Activated naive CD4-positive, alpha-beta T cell treated with anti-CD3 and anti-CD28 coated beads, Interleukin-2, amount 50 U/mL, for 24 hours (primary cell): ENCODE measurements around the gene NHSL2.

Experiments
- H3K27ac Mint-ChIP-seq: one replicate; pipeline ENCODE4 v1.8.0; 2021; ENCODE audit warnings: mild to moderate bottlenecking, mixed read lengths
- H3K27me3 Mint-ChIP-seq: one replicate; pipeline ENCODE4 v1.8.0; 2021; ENCODE audit warnings: mixed read lengths
- H3K36me3 Mint-ChIP-seq: one replicate; pipeline ENCODE4 v1.8.0; 2021; ENCODE audit warnings: mixed read lengths
- H3K4me1 Mint-ChIP-seq: one replicate; pipeline ENCODE4 v1.8.0; 2021; ENCODE audit warnings: mixed read lengths
- H3K4me3 Mint-ChIP-seq: one replicate; pipeline ENCODE4 v1.8.0; 2021; ENCODE audit warnings: mild to moderate bottlenecking, mixed read lengths
- H3K9me3 Mint-ChIP-seq: one replicate; pipeline ENCODE4 v1.8.0; 2021; ENCODE audit warnings: mixed read lengths

NHSL2 gene

GRCh38 chrX:71913156-71913950 lies 2.7 kb downstream of the NHSL2 start:
- Mint-ChIP-seq H3K9me3 (no peaks in the 10 kb centered on the region), H3K36me3 (no peaks in the 10 kb centered on the region), H3K27ac (no peak overlapping the region), H3K4me1 (peaks cover 4% of the 10 kb centered on the region), H3K4me3 (no peak overlapping the region), H3K27me3 (peaks cover 19% of the 10 kb centered on the region)

- Mint-ChIP-seq H3K4me1 (no peaks in the 10 kb centered on the region), H3K27ac (no peak overlapping the region), H3K36me3 (no peaks in the 10 kb centered on the region), H3K4me3 (no peak overlapping the region), H3K27me3 (peaks cover 8% of the 10 kb centered on the region), H3K9me3 (no peaks in the 10 kb centered on the region)
Observed at GRCh38 chrX:71917621-71918343, 7.1 kb downstream of the NHSL2 start.

- H3K4me1 Mint-ChIP-seq = no peaks in the 10 kb centered on the region
- no peaks in the 10 kb centered on the region for H3K36me3 Mint-ChIP-seq
- H3K27me3 Mint-ChIP-seq = peaks cover 2% of the 10 kb centered on the region
- H3K27ac Mint-ChIP-seq = no peak overlapping the region
- H3K4me3 Mint-ChIP-seq = no peak overlapping the region
- H3K9me3 Mint-ChIP-seq = no peaks in the 10 kb centered on the region
Observed at GRCh38 chrX:71919431-71919830, 8.8 kb downstream of the NHSL2 start.

DNA sequence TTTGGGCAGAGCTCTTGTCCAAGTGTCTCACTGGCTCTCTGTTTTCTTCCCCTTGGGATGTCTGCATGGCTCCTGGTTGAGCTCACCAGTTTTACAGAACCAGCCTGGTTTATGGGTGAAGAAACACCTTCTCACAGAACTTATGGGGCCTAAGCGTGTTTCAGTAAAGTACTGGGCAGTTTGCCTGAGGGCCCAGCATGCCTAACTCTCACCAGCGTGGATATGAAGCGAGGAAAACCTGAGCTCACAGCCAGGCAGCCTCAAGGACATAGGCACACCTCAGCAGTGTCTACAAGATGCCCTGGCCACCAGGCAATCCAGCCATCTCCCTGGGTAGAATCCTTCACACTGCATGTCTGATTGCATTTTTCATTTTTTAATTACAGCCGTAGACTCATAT lies 9.2 kb downstream of the NHSL2 start:
- Mint-ChIP-seq H3K27me3 (peaks cover 2% of the 10 kb centered on the region), H3K36me3 (no peaks in the 10 kb centered on the region), H3K4me1 (no peaks in the 10 kb centered on the region), H3K4me3 (no peak overlapping the region), H3K9me3 (no peaks in the 10 kb centered on the region), H3K27ac (no peak overlapping the region)

DNA sequence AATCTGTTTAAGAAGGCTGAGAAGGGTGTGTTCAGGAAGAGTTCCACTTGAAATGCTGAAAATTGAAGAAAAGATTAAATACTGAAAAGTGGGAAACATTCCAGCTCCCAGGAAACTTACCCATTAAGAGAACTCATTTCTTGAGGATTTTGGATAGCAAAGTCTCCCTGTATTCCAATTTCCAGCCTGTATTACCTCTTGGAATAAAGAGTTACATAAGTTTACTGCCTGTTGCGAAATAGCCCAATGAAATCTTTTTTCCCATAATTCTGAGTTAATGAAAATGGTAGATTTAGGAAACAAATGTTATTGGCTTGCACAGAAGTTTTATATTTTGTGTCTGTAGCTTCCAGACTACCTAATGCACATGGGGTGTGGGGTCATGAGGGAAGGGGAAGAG lies 12.0 kb downstream of the NHSL2 start:
- H3K9me3 Mint-ChIP-seq = no peaks in the 10 kb centered on the region
- no peaks in the 10 kb centered on the region for H3K4me1 Mint-ChIP-seq
- no peak overlapping the region for H3K27ac Mint-ChIP-seq
- H3K36me3 Mint-ChIP-seq = no peaks in the 10 kb centered on the region
- H3K27me3 Mint-ChIP-seq = no peaks in the 10 kb centered on the region
- no peak overlapping the region for H3K4me3 Mint-ChIP-seq

- Mint-ChIP-seq H3K4me1 (no peaks in the 10 kb centered on the region), H3K4me3 (no peak overlapping the region), H3K27me3 (no peaks in the 10 kb centered on the region), H3K27ac (no peak overlapping the region), H3K36me3 (no peaks in the 10 kb centered on the region), H3K9me3 (no peaks in the 10 kb centered on the region)
Observed at GRCh38 chrX:71923516-71923915, 12.9 kb downstream of the NHSL2 start.

DNA sequence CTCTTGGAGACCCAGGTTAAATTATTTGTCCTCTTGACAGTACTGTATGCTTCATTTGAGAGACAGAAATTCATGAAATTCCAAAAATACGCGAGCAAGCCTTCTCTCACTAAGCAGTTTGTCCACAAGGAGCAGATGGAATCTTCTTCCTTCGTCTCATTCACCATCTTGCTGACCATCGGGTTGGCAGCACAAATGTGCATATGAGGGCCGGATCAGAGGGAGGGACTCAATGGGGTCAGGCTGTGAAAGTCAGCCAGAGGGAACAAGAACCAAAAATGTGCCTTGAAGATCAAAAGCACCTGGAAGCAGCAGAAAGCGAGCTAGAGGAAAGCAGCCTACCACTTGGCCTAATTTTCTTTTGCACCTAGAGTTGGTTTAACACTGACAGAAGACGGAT lies 16.4 kb downstream of the NHSL2 start:
- no peaks in the 10 kb centered on the region for H3K36me3 Mint-ChIP-seq
- H3K27me3 Mint-ChIP-seq = no peaks in the 10 kb centered on the region
- H3K4me3 Mint-ChIP-seq = no peak overlapping the region
- H3K9me3 Mint-ChIP-seq = no peaks in the 10 kb centered on the region
- H3K4me1 Mint-ChIP-seq = no peaks in the 10 kb centered on the region
- no peak overlapping the region for H3K27ac Mint-ChIP-seq

DNA sequence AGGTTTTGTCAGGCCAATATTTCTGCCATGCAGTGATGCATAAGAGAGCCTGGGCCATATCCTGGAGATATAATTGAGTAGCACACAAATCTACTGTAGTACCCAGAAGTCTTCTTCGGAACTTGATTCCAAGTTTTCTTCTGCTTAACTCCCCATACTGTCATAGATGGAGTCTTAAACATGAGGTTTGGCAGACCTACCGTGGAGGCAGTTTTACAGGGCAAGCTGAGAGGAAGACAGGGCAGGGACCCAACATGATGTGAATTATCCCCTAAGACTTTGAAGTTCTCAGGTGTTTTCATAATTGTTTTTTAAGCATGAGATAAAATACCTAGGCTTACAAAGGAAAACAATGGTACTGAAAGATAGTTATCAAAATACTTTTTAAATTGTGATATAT lies 18.2 kb downstream of the NHSL2 start:
- no peaks in the 10 kb centered on the region for H3K27me3 Mint-ChIP-seq
- H3K9me3 Mint-ChIP-seq = no peaks in the 10 kb centered on the region
- no peaks in the 10 kb centered on the region for H3K4me1 Mint-ChIP-seq
- H3K4me3 Mint-ChIP-seq = no peak overlapping the region
- no peak overlapping the region for H3K27ac Mint-ChIP-seq
- no peaks in the 10 kb centered on the region for H3K36me3 Mint-ChIP-seq

- Mint-ChIP-seq H3K4me1 (no peaks in the 10 kb centered on the region), H3K9me3 (no peaks in the 10 kb centered on the region), H3K36me3 (no peaks in the 10 kb centered on the region), H3K4me3 (no peak overlapping the region), H3K27me3 (no peaks in the 10 kb centered on the region), H3K27ac (no peak overlapping the region)
Observed at GRCh38 chrX:71930298-71930697, 19.7 kb downstream of the NHSL2 start.

DNA sequence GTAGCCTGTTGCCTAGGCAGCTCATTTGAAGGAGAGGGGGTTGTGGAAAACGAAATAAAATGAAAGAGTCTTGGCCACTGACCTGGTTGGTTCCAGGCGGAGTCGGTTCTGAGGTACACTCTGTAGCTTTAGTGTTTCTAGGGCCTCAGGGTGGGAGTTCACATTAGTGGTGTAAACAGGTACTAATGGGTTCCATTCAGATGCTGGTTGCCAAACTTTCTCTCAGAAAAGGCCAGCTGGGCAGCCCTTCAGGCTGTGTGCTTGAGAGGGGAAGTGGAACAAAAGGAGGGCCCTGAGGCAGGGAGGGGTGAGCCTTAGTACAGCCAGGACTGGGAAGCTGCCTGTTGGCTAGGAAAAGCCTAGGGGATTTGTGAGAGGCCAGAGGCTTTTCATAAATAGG lies 24.8 kb downstream of the NHSL2 start:
- no peak overlapping the region for H3K4me3 Mint-ChIP-seq
- no peaks in the 10 kb centered on the region for H3K4me1 Mint-ChIP-seq
- no peak overlapping the region for H3K27ac Mint-ChIP-seq
- H3K9me3 Mint-ChIP-seq = no peaks in the 10 kb centered on the region
- H3K36me3 Mint-ChIP-seq = no peaks in the 10 kb centered on the region
- no peaks in the 10 kb centered on the region for H3K27me3 Mint-ChIP-seq

- Mint-ChIP-seq H3K9me3 (no peaks in the 10 kb centered on the region), H3K27me3 (no peaks in the 10 kb centered on the region), H3K36me3 (no peaks in the 10 kb centered on the region), H3K4me1 (no peaks in the 10 kb centered on the region), H3K4me3 (no peak overlapping the region), H3K27ac (no peak overlapping the region)
Observed at GRCh38 chrX:71936632-71937031, 26.0 kb downstream of the NHSL2 start.

- no peaks in the 10 kb centered on the region for H3K27me3 Mint-ChIP-seq
- H3K27ac Mint-ChIP-seq = no peak overlapping the region
- no peak overlapping the region for H3K4me3 Mint-ChIP-seq
- H3K36me3 Mint-ChIP-seq = no peaks in the 10 kb centered on the region
- H3K4me1 Mint-ChIP-seq = no peaks in the 10 kb centered on the region
- no peaks in the 10 kb centered on the region for H3K9me3 Mint-ChIP-seq
Observed at GRCh38 chrX:71938371-71938770, 27.7 kb downstream of the NHSL2 start.

DNA sequence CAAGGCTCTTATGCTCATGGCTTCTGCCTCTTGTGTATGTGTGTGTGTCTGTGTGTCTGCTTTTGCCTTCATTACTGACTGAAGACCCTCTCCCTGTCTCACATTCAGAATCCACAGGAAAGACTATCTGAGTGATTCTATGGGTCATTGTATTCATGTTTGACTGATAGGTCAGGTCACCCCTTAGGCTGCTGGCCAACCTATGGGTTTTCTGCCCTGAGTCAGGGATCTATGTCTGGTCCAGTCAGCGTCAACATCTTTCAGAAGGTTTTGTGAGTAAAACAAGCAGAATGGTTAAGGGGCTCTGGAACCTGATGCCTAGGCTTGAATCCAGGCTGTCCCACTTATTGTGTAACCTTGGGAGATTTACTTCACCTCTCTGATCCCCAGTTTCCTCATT lies 30.5 kb downstream of the NHSL2 start:
- no peak overlapping the region for H3K4me3 Mint-ChIP-seq
- no peaks in the 10 kb centered on the region for H3K36me3 Mint-ChIP-seq
- no peak overlapping the region for H3K27ac Mint-ChIP-seq
- H3K27me3 Mint-ChIP-seq = no peaks in the 10 kb centered on the region
- H3K9me3 Mint-ChIP-seq = no peaks in the 10 kb centered on the region
- H3K4me1 Mint-ChIP-seq = no peaks in the 10 kb centered on the region

- Mint-ChIP-seq H3K4me3 (no peak overlapping the region), H3K36me3 (no peaks in the 10 kb centered on the region), H3K27me3 (no peaks in the 10 kb centered on the region), H3K9me3 (no peaks in the 10 kb centered on the region), H3K27ac (no peak overlapping the region), H3K4me1 (no peaks in the 10 kb centered on the region)
Observed at GRCh38 chrX:71941776-71942175, 31.1 kb downstream of the NHSL2 start.

- Mint-ChIP-seq H3K4me1 (no peaks in the 10 kb centered on the region), H3K27ac (no peak overlapping the region), H3K9me3 (no peaks in the 10 kb centered on the region), H3K27me3 (no peaks in the 10 kb centered on the region), H3K4me3 (no peak overlapping the region), H3K36me3 (no peaks in the 10 kb centered on the region)
Observed at GRCh38 chrX:71944369-71944768, 33.7 kb downstream of the NHSL2 start.

- Mint-ChIP-seq H3K4me3 (no peak overlapping the region), H3K36me3 (no peaks in the 10 kb centered on the region)
Observed at GRCh38 chrX:71945237-71945805, 34.7 kb downstream of the NHSL2 start.

More at GRCh38 chrX:71945237-71945805, 34.7 kb downstream of the NHSL2 start:
- Mint-ChIP-seq H3K9me3 (no peaks in the 10 kb centered on the region), H3K4me1 (no peaks in the 10 kb centered on the region), H3K27ac (no peak overlapping the region), H3K27me3 (no peaks in the 10 kb centered on the region)
